Activated CD4-positive, alpha-beta T cell treated with anti-CD3 and anti-CD28 coated beads, Interleukin-2, Interleukin-4, amounts not matched to agents 100 ng/mL and 50 ng/mL, durations not matched to agents 16 hours and 8 hours (primary cell): ENCODE results near the gene SEC24D.

Source experiments
- DNase-seq: peaks from one replicate; pipeline ENCODE4 v3.0.0-alpha.2; 2020; ENCODE audit warnings: low spot score

The SEC24D gene

GRCh38 chr4:118716304-118716703 lies 119.6 kb downstream of the SEC24D start:
- DNase-seq = no peak

GRCh38 chr4:118714682-118715081 lies 121.2 kb downstream of the SEC24D start:
- DNase-seq = no peak

DNA sequence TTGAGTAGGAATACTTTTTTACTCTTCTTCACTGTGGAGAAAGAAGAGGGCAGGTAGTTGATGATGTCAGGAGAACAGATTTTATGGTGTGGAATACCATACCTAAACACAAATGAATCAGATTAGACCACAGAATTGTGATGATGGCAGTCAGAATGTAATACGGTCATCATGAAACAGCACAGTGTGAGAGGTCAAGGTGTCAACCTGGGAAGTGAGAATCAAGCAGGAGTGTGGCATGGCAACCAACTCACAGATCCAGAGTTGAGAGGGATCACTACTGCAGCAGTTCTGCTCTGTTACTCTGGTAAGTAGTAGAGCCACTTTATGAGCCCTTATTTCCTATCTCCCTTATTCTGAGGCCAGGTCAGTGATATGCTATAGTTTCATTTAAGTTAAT lies 123.1 kb downstream of the SEC24D start:
- peak; percentile 17 for DNase-seq

GRCh38 chr4:118711052-118711451 lies 124.9 kb downstream of the SEC24D start:
- DNase-seq = no peak

- DNase-seq = no peak
Measured at GRCh38 chr4:118703118-118703517, 132.8 kb downstream of the SEC24D start.

GRCh38 chr4:118684873-118685811 lies 150.8 kb downstream of the SEC24D start, which contains the start of gene METTL14:
METTL14 (plus strand) TSS chr4:118685392; CDS start chr4:118685535, 143 bp downstream.
- DNase-seq = peak; percentile 90

DNA sequence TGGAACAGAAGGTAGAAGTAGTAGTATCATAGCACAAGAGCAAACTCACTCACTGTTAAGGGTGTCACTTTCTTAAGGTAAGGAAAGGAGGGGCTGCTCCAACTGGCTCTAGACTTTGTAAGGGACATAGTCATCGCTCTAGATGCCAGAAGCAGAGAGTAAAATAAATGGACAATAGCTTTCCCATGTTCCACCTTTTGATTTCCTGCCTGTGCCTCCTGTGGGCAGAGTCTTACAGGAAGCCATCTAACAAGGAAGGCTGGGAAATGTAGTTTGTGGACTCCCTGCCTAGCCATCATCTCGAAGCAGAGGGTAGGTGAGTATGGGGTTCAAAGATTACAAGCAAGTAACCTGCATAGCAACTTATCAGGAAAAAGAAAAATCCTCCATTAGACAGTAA lies 152.4 kb downstream of the SEC24D start:
- DNase-seq = no peak

GRCh38 chr4:118682928-118683327 lies 153.0 kb downstream of the SEC24D start:
- no peak for DNase-seq

DNA sequence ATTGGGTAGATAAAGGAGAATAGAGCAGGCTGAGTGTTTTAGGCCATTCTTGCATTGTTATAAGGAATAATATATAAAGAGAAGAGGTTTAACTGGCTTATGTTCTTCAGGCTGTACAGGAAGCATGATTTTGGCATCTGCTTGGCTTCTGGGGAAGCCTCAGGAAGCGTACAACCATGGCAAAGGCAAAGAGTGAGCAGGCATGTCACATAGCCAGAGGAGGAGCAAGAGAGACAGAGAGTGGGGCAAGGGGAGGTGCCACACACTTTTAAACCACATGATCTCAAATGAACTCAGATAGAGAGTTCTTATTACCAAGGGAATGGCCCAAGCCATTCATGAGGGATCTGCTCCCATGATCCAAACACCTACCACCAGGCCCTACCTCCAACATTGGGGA lies 155.1 kb downstream of the SEC24D start:
- DNase-seq = no peak

GRCh38 chr4:118676128-118676527 lies 159.8 kb downstream of the SEC24D start:
- DNase-seq = no peak
